NK-92 (cell line): ENCODE results near the gene TNRC18.
"Not testable (repeated sequence)": the region's sequence is repeated elsewhere in the genome, so short reads cannot be mapped to it uniquely, and the experiment has no call there.

ENCODE experiments used
- DNase-seq: peaks from one replicate; lab custom pipeline; 2025; ENCODE audit not compliant: unreplicated experiment; lab: John Stamatoyannopoulos, UW

The TNRC18 gene

GRCh38 chr7:5350600-5351385, 72.8 kb downstream of the TNRC18 start:
- no peak for DNase-seq

GRCh38 chr7:5350174-5350463, 73.5 kb downstream of the TNRC18 start:
- no peak for DNase-seq

DNA sequence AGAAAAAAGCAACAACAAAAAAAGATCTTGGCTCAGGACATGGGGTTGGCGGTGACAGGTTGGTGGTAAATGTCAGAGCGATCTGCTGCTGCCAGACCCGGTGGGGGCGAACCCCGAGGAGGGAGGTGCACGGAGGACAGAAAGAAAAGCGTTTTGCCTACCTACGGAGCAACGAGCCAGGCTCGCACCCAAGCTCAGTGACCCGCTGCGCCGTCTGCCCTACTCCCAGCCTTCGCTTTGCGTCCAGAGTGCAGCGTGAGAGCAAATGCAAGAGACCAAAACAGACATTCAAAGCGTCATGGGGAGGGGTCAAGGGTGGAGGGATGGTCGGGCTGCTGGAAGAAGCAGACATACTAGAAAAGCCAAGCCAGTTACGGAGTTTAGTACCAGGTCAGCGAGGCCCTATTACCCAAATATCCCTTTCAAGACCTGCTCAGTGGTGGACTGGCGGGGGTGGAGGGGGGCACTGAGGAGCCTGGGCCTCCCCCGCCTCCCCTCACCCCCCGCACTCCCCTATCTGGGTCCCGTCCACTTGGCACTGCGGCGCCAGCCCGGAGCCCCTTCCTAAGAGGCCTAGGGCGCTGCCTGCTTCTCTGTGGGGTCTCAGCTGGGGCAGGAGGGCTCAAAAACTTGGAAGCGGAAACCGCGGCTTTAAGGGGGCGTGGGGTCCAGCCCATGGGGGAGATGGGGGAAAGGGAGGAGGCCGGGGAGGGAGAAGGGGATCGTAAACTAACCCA, 74.0 kb downstream of the TNRC18 start:
- DNase-seq = no peak

DNA sequence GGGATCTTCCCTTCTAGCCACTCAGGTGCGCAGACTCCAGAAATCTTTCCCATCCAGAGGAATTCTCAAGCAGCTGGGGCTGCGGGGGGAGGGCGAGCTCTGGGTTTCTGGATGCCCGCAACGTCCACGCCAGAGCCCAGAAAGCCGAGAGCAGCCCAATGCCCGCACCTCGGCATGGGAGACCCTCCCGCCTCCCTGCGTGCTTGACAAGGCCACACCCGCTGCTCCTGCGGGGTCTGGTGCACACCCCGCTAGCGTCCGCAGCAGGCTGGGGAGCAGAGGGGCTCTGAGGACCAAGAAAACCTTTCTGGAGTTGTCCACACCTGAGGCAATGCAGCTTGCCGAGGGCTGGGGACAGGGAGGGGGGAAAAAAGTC, 74.6 kb downstream of the TNRC18 start:
- no peak for DNase-seq

DNA sequence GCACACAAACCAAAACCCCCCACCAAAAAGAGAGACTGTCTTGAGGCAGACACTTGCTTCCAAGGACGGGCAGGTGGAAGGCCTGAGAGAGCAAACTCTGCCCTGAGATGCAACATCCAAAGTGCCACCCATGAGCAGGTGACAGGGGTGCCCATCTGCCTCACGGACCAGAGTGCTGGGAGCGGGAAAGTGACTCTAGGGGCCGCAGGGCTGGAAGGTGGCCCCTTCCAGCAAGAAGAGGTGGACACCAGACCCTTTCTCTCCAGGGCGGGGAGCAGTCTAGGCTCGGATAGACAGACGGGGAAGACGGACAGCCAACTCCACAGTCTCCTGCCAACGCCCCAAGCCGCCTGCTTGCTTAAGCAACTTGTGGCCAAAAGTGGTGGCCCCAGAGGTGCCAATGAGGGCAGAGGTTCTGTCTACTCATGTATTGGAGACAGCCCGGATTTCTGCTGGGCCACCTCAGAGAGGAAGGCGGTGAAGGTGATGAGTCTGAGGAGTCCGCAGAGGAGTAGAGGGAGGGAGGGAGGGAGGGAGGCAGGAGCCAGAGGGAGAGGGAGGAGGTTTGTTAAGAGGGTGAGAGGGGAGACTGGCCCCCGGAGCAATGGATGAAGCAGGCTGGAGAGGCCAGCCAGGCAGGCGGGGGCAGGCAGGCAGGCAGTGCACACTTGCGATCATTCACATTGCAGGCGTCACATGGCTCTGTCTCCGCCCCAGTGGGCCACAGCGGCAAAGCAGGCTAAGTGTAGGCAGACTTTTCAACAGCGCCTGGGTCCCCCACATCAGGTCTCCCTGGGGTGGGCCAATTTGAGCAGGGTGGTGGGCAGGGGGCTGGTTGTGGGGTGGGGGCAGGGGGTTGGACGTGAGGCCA, 75.3 kb downstream of the TNRC18 start:
- DNase-seq = no peak

- DNase-seq = no peak
These were observed 78.0 kb downstream of the TNRC18 start for GRCh38 chr7:5345671-5346070.

- no peak for DNase-seq
These were observed 78.5 kb downstream of the TNRC18 start for GRCh38 chr7:5345171-5345570.

GRCh38 chr7:5344342-5344741, 79.3 kb downstream of the TNRC18 start:
- no peak for DNase-seq

GRCh38 chr7:5343884-5344283, 79.8 kb downstream of the TNRC18 start:
- no peak for DNase-seq

- no peak for DNase-seq
These were observed 81.0 kb downstream of the TNRC18 start for GRCh38 chr7:5342631-5343030.

DNA sequence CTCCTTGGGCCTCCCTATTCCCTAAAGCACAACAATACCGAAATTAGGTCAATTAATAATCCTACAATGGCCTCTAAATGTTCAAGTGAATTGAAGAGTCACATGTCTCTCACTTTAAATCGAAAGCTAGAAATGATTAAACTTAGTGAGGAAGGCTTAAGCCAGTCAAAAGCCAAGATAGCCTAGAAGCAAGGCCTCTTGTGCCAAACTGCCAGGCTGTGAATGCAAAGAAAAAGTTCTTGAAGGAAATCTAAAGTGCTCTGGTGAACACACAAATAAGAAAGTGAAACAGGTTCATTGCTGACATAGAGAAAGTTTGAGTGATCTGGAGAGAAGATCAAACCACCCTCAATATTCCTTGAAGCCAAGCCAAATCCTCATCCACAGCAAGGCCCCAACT, 83.7 kb downstream of the TNRC18 start:
- DNase-seq = no peak

DNA sequence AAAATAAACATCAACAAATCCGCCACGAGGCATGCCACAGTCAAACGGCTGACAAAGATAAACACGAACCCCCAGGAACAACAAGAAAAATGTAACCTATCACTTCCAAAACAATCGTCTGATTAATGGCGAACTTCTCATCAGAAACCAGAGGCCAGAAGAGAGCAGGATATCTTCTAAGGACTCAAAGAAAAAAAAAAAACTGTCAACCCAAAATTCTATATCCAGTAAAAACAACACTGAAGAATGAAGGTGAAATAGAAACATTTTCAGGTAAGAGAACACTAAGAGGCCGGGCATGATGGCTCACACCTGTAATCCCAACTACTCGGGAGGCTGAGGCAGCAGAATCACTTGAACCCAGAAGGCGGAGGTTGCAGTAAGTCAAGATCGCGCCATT, 86.6 kb downstream of the TNRC18 start:
- no peak for DNase-seq

GRCh38 chr7:5334671-5335070, 89.0 kb downstream of the TNRC18 start:
- DNase-seq = no peak

- no peak for DNase-seq
These were observed 90.3 kb downstream of the TNRC18 start for GRCh38 chr7:5333121-5334045.

DNA sequence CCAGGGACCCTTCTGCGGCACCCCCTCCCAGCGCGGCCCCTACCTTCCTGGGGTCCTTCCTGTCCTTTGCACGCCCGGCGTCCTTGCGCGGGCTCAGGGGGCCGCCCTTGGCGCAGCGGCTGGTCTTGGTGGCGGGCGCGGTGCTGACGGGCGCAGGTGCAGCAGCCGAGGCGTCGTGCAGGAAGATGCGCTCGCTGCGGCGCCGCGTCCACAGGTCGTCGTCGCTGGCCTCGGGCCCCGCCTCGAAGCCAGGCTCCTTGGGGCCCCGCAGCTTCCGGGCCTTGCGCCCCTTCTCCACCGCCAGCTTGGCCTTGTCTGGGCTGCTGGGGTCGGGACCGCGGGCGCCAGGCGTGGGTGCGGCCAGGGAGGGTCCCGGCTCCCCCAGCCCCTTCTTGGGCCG, 91.1 kb downstream of the TNRC18 start:
- no peak for DNase-seq

GRCh38 chr7:5330288-5330687, 93.3 kb downstream of the TNRC18 start:
- no peak for DNase-seq

GRCh38 chr7:5324961-5325360, 98.7 kb downstream of the TNRC18 start:
- no peak for DNase-seq

DNA sequence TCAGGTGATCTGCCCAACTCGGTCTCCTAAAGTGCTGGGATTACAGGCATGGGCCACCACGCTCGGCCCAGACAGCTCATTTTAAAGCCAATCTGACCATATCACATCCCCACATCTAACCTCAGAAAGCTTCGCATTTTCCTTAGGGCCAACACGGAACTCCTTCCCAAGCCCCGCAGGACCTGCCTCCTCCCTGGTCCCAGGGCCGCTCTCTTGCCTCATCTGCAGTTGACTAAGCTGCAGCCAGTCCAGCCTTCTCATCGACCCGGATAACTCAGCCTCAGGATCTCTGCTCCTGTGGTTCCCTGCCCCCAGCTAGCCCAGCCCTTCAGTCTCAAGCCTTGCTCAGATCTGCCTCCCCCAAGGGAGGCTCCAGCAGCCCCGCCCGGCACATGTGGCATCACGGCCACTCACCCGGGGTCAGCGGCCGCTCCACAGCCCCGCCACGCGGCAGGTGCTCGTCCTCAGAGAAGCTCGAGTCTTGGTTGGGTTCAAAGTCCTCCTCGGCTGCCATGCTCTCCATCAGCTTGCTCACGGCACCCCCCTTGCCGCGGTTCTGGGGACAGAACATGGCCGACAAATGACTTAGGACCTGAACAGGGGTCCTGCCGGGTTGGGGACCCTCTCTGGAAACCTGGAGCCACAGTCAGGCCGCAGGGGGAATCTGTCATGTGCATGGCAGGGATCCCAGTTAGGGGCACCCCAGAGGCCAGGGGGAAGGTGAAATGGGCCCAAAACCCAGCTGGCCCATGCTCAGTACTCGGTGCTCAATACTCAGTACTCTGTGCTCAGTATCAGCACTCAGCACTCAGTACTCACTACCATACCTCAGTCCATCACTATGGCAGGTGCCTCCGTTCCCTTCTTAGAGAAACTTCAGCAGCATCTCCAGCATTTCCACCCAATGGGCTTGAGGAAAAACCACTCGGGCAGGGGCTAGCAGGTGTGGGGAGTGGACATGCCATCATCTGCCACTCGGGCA, 99.5 kb downstream of the TNRC18 start:
- not testable (repeated sequence) for DNase-seq

GRCh38 chr7:5322621-5323410, 100.8 kb downstream of the TNRC18 start:
- no peak for DNase-seq
